22Rv1 (cell line): ENCODE data around the gene MC4R.

Experiments used
- CTCF ChIP-seq: fragments of 450-650 bp; IDR thresholded peaks from 2 replicates; pipeline ENCODE4 v1.5.1; 2017; ENCODE audit warnings: mild to moderate bottlenecking
- ZFX ChIP-seq: fragments of 450-650 bp; IDR thresholded peaks from 2 replicates; pipeline ENCODE4 v1.6.1; 2017; ENCODE audit warnings: antibody characterized with exemption, borderline replicate concordance

GRCh38 chr18:60421356-60422118 is 49.0 kb upstream of the MC4R start:
- TF ChIP-seq CTCF, result no peak
- TF ChIP-seq ZFX, result no peak
